Esophagus squamous epithelium (tissue), 5 donors: ENCODE data around the gene CTRB2. TPM values are rescaled to one million over a fixed set of nuclear protein-coding genes. Genes with fewer than 3 reads are reported as not detected.
A peak's percentile ranks its signal among the peaks of the same experiment; 100 is the strongest.
"Not testable (repeated sequence)": the region's sequence is repeated elsewhere in the genome, so short reads cannot be mapped to it uniquely, and the experiment has no call there.

Source experiments
- DNase-seq: peaks from one replicate; lab custom pipeline; 2025; lab: John Stamatoyannopoulos, UW
- H3K27ac ChIP-seq, 4 donors: fragments of 200-600 bp; sonication (generic); one replicate each; pipeline ENCODE4 v1.5.1; 2016 to 2019; ENCODE audit warnings: mild to moderate bottlenecking in 1 of 4
- H3K27me3 ChIP-seq, 4 donors: fragments of 200-600 bp; sonication (generic); 1 replicate in 3 of 4; 2 replicates in 1 of 4; pipeline versions ENCODE4 v1.5.1 to v1.6.0; 2017 to 2021; ENCODE audit warnings: antibody characterized with exemption in 1 of 4
- H3K36me3 ChIP-seq, 3 donors: fragments of 200-600 bp; sonication (generic); one replicate each; pipeline ENCODE4 v1.5.1; 2016 to 2019
- H3K4me1 ChIP-seq, 3 donors: fragments of 200-600 bp; sonication (generic); one replicate each; pipeline ENCODE4 v1.5.1; 2017 to 2019
- H3K4me3 ChIP-seq, 4 donors: fragments of 200-600 bp; sonication (generic); 1 replicate in 3 of 4; 2 replicates in 1 of 4; pipeline ENCODE4 v1.5.1; 2016 to 2019; ENCODE audit warnings: mild to moderate bottlenecking in 2 of 4, moderate library complexity in 1 of 4
- H3K9me3 ChIP-seq, 3 donors: fragments of 200-600 bp; sonication (generic); one replicate each; pipeline ENCODE4 v1.5.1; 2016 to 2019
- POLR2A ChIP-seq, 4 donors: fragments of 450-650 bp; IDR thresholded peaks; one replicate each; pipeline ENCODE4 v1.6.1; 2017; ENCODE audit warnings: antibody characterized with exemption in 4 of 4, mild to moderate bottlenecking in 4 of 4, moderate library complexity in 3 of 4
- WGBS, 2 donors: methylation state at CpG; one replicate each; pipeline ENCODE4 v1.1.5; 2018; 5-methylcytosine and 5-hydroxymethylcytosine counted together
- intact Hi-C: fragments of 100-400 bp; cut with DNase I; formaldehyde crosslinking; loops from one replicate; pipeline ENCODE4 v1.15.0; 2022
- total RNA-seq, 4 donors: library from RNA; depleted of rRNA; stranded (reverse); fragments of >200 nt; gene quantifications; one replicate each; pipeline ENCODE4 v1.1.0, GENCODE V29; 2016
- TF ChIP-seq, protein P1 (sequence below), 6 experiments: fragments of 450-650 bp in 4 of 6; fragments of 200-600 bp in 2 of 6; sonication (generic) in 2 of 6; IDR thresholded peaks; one replicate each; pipeline ENCODE4 v1.5.1; 2016 to 2019; ENCODE audit warnings: antibody characterized with exemption in 6 of 6, mild to moderate bottlenecking in 4 of 6, moderate library complexity in 4 of 6
- donor health status: DM: yes; HTN: yes; CAD: no.

CTRB2 gene
- total RNA-seq, 4 donors from 2014 or later: not detected

DNA sequence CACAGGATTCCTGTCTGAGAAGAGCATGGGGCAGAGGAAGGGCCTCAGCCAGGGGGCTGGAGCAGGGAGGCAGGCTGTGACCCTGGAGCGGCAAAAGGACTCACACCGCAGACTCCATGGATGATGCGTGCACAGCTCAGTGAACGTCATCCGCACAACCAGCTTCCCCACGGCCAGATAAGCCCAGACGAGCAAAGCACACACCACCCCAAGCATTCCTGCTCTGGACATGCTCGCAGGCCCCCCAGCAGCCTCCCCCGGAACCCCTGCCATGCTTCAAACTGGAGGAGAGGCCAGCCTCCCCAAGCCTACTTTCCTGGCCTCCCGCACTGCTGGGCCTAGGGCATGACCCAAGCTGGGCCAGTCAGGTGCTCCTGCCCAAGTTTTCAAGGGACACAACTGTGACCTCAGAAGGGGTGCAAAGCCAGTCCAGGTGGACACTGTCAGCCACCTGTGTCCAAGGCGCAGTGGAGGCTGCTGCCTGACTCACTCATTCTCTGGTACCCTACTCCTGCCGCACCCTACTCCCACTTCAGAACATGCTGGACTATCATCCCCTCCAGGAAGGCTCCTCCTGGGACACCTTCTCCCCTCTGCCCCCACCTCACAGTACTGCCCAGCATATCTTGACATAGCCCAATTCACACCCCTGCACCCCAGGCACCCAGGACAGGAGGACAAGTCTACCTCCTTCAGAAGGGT, 39.7 kb upstream of the CTRB2 start:
- Histone ChIP-seq H3K27ac (peak overlapping the region; percentile 82 to 93 (median 92)), H3K36me3 (peaks cover 5 to 17% (median 14%) of the 10 kb centered on the region in 3 donors), H3K4me3 (no peak overlapping the region), H3K27me3 (peaks cover 0 to 25% (median 0%) of the 10 kb centered on the region in 4 donors), H3K4me1 (peaks cover 50 to 82% (median 67%) of the 10 kb centered on the region in 3 donors), H3K9me3 (no peaks in the 10 kb centered on the region)
- DNase-seq: no peak
- WGBS, 2 donors: 85 to 92% methylated on average over 2 to 7 of the region's 12 CpGs
- TF ChIP-seq, protein P1, sequence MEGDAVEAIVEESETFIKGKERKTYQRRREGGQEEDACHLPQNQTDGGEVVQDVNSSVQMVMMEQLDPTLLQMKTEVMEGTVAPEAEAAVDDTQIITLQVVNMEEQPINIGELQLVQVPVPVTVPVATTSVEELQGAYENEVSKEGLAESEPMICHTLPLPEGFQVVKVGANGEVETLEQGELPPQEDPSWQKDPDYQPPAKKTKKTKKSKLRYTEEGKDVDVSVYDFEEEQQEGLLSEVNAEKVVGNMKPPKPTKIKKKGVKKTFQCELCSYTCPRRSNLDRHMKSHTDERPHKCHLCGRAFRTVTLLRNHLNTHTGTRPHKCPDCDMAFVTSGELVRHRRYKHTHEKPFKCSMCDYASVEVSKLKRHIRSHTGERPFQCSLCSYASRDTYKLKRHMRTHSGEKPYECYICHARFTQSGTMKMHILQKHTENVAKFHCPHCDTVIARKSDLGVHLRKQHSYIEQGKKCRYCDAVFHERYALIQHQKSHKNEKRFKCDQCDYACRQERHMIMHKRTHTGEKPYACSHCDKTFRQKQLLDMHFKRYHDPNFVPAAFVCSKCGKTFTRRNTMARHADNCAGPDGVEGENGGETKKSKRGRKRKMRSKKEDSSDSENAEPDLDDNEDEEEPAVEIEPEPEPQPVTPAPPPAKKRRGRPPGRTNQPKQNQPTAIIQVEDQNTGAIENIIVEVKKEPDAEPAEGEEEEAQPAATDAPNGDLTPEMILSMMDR (IDR thresholded peaks at IDR 0.05): no peak
- TF ChIP-seq POLR2A (IDR thresholded peaks at IDR 0.05): no peak
- intact Hi-C loops: no loop called here

- TF ChIP-seq POLR2A (IDR thresholded peaks at IDR 0.05): no peak
- TF ChIP-seq, protein P1 (IDR thresholded peaks at IDR 0.05): no peak
- WGBS, 2 donors: 38 to 52% methylated on average over 10 to 11 of the region's 25 CpGs
- Histone ChIP-seq H3K27ac (peak overlapping the region; percentile 82 to 93 (median 92)), H3K27me3 (peaks cover 0 to 10% (median 0%) of the 10 kb centered on the region in 4 donors), H3K9me3 (no peaks in the 10 kb centered on the region), H3K36me3 (peaks cover 7 to 33% (median 19%) of the 10 kb centered on the region in 3 donors), H3K4me1 (peaks cover 41 to 73% (median 65%) of the 10 kb centered on the region in 3 donors), H3K4me3 (peak overlapping the region in 1 of 4 donors; percentile 46)
- DNase-seq: no peak
- intact Hi-C loops: no loop called here
Observed at GRCh38 chr16:75244844-75245758, 38.1 kb upstream of the CTRB2 start.

GRCh38 chr16:75244225-75244809, 37.4 kb upstream of the CTRB2 start:
- H3K4me1 ChIP-seq: peaks cover 37 to 73% (median 65%) of the 10 kb centered on the region in 3 donors
- H3K9me3 ChIP-seq: no peaks in the 10 kb centered on the region
- intact Hi-C loops: no loop called here
- DNase-seq: no peak
- H3K27ac ChIP-seq: peak overlapping the region; percentile 82 to 93 (median 92)
- WGBS, 2 donors: 59 to 80% methylated on average over 1 to 4 of the region's 7 CpGs
- H3K4me3 ChIP-seq: no peak overlapping the region
- peaks cover 0 to 3% (median 0%) of the 10 kb centered on the region in 4 donors for H3K27me3 ChIP-seq
- TF ChIP-seq POLR2A (IDR thresholded peaks at IDR 0.05): no peak
- TF ChIP-seq, protein P1 (IDR thresholded peaks at IDR 0.05): no peak
- peaks cover 7 to 39% (median 19%) of the 10 kb centered on the region in 3 donors for H3K36me3 ChIP-seq

- no peaks in the 10 kb centered on the region for H3K27me3 ChIP-seq
- no peak overlapping the region for H3K4me3 ChIP-seq
- no peaks in the 10 kb centered on the region for H3K9me3 ChIP-seq
- peaks cover 37 to 73% (median 65%) of the 10 kb centered on the region in 3 donors for H3K4me1 ChIP-seq
- peaks cover 7 to 39% (median 19%) of the 10 kb centered on the region in 3 donors for H3K36me3 ChIP-seq
- DNase-seq: no peak
- intact Hi-C loops: no loop called here
- TF ChIP-seq POLR2A (IDR thresholded peaks at IDR 0.05): no peak
- TF ChIP-seq, protein P1 (IDR thresholded peaks at IDR 0.05): no peak
- 55 to 83% methylated on average over 9 to 17 of the region's 20 CpGs for WGBS, 2 donors
- peak overlapping the region; percentile 82 to 93 (median 92) for H3K27ac ChIP-seq
Observed at GRCh38 chr16:75243667-75244224, 36.8 kb upstream of the CTRB2 start.

DNA sequence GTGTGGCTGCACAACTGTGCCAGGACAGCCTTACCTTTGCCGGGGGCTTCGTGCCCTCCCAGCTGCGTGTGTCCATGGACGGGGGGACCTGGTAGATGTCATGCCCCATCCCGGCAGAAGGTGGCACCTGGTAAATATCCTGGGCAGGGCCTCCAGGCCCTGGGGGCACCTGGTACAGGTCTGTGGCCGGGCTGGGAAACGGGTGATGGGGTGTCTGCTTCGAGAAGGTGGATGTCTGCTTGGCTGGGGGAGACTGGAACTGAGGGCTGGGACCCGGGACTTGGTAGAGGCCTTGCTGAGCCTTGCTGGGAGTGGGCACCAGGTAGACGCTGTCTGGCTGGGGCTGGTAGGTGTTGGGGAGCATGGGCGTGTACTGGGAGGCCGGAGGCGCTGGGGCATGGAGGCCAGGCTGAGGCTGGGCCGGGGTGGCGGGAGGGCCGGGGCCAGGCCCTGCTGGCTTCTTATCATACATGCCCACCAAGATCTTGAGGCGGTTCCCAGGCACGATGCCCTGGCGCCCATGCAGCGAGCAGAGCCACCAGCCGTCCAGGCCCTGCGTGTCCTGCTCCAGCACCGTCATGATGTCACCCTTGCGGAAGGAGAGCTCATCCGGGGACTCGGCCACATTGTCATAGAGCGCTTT, 35.6 kb upstream of the CTRB2 start:
- H3K9me3 ChIP-seq, H3K4me3 ChIP-seq, DNase-seq, intact Hi-C loops, H3K27ac ChIP-seq, H3K27me3 ChIP-seq: not testable (repeated sequence)
- Histone ChIP-seq H3K36me3 (peaks cover 7 to 44% (median 19%) of the 10 kb centered on the region in 3 donors), H3K4me1 (peaks cover 32 to 73% (median 62%) of the 10 kb centered on the region in 3 donors)
- 83 to 91% methylated on average over 3 to 4 of the region's 27 CpGs for WGBS, 2 donors
